ENCODE measurements around the gene PAAF1. TPM values are rescaled to one million over a fixed set of nuclear protein-coding genes. Genes with fewer than 3 reads are reported as not detected.

PAAF1 gene, protein sequence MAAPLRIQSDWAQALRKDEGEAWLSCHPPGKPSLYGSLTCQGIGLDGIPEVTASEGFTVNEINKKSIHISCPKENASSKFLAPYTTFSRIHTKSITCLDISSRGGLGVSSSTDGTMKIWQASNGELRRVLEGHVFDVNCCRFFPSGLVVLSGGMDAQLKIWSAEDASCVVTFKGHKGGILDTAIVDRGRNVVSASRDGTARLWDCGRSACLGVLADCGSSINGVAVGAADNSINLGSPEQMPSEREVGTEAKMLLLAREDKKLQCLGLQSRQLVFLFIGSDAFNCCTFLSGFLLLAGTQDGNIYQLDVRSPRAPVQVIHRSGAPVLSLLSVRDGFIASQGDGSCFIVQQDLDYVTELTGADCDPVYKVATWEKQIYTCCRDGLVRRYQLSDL
- total RNA-seq, result 5.2 and 6.6 TPM in 2 replicates

DNA sequence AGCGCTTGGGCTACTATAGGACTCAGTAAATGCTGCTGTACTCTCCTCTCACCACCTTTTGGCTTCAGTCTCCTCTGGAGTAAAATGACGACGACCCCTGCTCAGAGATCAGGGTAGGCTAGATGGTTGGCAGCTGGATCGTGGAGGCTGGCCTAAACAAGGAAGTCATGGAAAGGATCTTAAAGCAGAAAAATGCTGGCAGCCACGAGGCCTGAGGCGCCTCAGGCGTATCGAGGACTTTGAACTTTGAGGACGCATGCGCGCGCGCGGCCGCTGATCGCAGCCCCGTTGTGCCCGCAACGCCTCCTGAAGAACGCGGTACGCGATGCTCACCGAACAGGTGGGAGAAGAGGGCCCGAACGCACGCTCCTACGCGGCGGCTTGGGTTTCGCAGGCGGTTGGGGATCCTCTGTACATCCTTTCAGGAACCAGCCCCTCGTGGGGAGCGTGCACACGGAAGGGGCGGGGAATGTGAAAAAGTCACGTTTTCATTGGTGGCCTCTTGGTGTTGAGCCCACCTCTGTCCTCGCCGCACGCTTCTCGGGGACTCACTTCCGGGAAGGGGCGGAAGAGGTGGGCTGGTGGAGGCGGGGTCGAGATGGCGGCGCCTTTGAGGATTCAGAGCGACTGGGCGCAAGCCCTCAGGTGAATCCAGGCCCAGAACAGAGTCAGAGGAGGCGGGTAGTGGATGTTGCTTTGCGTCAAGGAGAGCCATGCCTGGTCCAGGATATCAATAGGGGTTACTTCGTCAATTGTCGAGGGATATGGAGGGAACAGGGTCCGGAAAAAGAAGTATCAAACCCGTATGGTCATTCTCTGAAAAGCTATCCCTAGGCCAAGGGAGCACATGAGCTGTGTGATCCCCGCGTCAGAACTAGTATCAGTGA is at the start of gene PAAF1, which contains the start of gene COA4:
Gene PAAF1, plus strand, starts transcription at position 576 of the 887 bp plus-strand sequence. Its CDS starts 23 bp downstream, at position 599.
Gene COA4, minus strand, starts transcription at position 423 of the 887 bp plus-strand sequence. CDS start 3,468 bp downstream, outside the sequence.

DNA sequence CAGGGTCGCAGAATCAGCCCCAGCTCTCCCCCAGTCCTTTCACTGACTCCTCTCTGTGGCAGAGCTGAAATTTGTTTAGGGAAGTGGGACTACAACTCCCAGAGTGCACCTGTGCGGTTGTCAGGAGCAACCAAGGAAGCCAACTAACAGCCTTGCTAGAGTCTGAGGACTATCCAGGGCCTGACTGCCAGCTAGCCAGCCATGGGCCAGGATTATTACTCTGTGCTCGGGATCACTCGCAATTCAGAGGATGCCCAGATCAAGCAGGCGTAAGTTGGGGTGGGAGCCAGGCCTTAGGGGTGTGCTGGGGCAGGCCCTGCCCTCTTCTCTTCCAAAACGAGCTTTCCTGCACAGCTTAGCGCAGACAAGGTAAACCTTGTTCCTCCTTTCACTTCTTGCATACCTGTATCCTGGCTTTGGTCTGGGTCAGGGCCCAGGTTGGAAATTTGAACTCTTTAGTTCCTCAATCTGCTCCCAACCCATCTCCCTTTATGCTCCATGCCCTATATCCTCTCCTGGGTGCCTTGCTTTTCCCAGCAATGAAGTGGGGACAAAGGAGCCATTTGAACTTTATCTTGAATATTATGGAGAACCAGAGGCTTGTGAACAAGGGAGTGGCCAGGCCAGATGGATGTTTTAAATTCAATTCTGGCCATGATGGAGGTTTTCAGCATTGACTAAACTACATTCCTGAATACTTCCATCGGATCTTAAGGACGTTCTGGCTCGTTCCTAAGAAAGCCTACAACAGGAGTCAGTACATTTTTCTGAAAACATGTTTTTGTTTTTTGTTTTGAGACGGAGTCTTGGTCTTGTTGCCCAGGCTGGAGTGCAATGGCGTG is 74.3 kb downstream of the PAAF1 start, which contains the start of gene DNAJB13:
Gene DNAJB13, plus strand, starts transcription at position 158 of the 842 bp plus-strand sequence. Its CDS starts 44 bp downstream, at position 202.

Other genes with a start within 250 kb of the PAAF1 start
- 0.22 and 0.52 TPM in 2 replicates for gene PLEKHB1, start 230.4 kb upstream of the PAAF1 start, total RNA-seq
- 104 and 109 TPM in 2 replicates for gene RAB6A, start 115.9 kb upstream of the PAAF1 start, total RNA-seq
- 23.6 and 33.3 TPM in 2 replicates for gene MRPL48, start 89.1 kb upstream of the PAAF1 start, total RNA-seq
- 39.1 and 42.5 TPM in 2 replicates for gene COA4, start 153 bp upstream of the PAAF1 start, total RNA-seq
- gene DNAJB13, start 74.0 kb downstream of the PAAF1 start, total RNA-seq, result not detected in 2 replicates
- gene UCP2, start 105.8 kb downstream of the PAAF1 start, total RNA-seq, result 1.3 and 2.1 TPM in 2 replicates
- 0.22 and 0.26 TPM in 2 replicates for gene UCP3, start 132.1 kb downstream of the PAAF1 start, total RNA-seq

Data from dermis lymphatic vessel endothelial cell (primary cell).